ENCODE data around the gene ALKBH5.
"Not testable (repeated sequence)": the region's sequence is repeated elsewhere in the genome, so short reads cannot be mapped to it uniquely, and the experiment has no call there.

Gene ALKBH5

GRCh38 chr17:18185832-18186626, 2.4 kb downstream of the ALKBH5 start:
- no peak for DNase-seq (ENCODE audit: low read depth)

DNA sequence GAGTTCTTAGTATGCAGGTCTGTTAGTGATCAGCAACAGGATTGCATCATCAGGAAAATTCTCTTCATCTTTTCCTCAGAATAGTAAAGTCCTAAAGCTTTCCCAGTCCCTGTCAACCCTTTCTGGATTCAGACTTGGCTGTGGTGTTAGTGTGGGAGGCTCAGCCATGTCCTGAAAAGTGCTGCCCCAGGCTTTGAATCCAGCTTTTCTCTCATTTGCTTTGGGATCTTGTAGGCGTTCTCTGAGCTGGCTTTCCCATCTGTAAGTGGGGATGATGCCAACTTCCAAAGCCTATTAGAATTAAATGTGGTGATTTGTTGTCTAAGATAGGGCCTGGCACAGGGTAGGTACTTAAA, 3.0 kb downstream of the ALKBH5 start:
- DNase-seq (ENCODE audit: low read depth), result no peak

DNA sequence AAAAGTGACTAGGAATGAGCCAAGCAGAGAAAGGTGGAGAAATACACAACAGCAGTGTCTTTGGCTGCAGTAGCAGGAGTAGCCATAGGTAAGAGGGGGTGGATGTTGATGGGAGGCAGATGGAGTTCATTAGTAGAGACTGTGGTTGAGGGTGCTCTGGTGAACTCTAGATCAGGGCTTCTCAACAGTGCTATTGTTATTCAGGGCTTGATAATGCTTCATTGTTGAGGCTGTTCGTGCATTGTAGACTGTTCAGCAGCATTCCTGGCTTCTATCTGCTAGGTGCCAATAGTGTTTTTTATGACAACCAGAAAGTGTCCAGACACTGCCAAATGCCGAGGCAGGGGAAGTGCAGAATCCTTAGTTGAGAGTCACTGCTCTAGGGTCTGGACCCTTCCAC, 3.6 kb downstream of the ALKBH5 start:
- no peak for DNase-seq (ENCODE audit: low read depth)

DNA sequence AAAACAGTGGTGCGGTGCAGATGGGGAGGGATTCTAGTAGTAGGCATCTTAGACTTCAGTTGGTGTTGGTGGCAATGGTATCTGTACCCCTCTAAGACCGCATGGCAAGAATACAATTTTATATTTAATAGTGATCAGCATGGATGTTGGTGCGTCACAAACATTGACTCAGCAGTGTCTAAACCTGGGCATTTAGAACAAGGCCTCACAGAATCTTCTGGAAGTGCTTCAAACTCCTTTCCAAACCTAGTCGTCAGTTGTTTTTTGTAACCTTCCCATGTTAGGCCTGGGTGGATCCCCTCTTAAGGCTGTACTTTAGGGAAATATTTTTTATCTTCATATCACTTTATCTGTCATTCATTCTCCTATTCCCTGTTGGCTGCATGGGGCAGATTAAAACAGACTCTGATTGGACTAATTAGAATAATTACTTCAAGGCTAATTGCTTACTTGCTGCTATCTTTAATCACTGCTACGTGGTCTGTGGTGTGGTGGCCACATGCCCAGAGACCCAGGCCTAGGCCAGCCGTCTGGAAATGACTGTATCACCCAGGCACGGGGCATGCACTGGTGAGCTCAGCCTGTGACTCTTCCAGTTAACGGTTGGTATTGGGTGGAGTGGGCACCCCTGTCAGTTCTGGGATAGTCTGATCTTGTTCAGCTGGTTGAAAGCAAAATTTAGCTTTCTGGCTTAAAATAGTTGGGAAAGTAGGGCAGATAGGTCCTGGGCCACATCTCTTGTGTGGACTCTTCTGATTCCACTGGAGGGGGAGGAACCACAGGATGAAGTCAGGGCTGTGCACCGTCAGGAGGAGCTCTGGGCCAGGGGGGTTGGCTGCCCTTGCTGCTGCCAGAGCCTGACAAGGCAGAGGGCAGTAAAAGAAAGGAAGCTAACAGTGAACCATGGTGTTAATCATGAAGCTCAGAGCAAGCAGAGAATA, 4.5 kb downstream of the ALKBH5 start:
- no peak for DNase-seq (ENCODE audit: low read depth)

GRCh38 chr17:18190628-18191235, 7.1 kb downstream of the ALKBH5 start:
- no peak for DNase-seq (ENCODE audit: low read depth)

DNA sequence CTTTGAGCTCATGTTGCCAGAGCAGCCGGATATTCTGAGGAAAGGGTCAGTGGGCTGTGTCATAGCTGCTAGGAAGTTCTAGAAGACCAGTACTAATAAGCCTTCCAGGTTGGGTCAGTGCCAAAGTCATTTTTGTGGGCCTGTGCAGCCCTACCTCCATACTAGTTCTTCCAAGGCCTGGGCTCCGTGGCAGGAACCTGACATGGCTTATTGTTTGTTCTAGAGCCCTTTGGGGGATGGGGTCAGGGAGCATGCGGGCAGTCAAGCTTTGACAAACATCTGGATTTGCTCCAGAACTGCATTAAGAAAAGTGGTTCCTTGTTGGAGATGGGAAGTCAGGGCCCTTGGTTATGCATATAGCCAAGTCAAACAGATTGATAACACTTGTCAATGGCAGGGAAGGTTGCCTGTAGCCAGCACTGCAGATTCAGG, 7.6 kb downstream of the ALKBH5 start:
- DNase-seq (ENCODE audit: low read depth), result no peak

GRCh38 chr17:18191967-18192366, 8.3 kb downstream of the ALKBH5 start:
- no peak for DNase-seq (ENCODE audit: low read depth)

DNA sequence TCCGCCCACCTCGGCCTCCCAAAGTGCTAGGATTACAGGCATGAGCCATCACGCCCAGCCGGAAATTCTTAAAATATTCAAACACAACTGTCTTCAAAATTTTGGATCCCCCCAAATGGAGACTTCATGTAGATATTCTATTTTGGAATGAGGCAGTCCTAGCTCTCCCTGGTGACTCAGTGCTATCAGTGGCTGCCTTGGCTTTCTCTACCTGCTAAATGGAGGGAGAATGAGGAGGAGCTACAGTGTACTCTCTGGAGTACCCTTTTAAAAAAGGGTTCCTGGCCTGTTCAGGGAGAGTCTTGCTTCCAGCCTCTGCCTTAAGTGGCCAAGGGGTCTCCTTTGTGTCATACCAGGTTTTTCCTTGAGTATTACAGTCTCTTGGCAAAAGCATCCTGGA, 10.8 kb downstream of the ALKBH5 start:
- no peak for DNase-seq (ENCODE audit: low read depth)

DNA sequence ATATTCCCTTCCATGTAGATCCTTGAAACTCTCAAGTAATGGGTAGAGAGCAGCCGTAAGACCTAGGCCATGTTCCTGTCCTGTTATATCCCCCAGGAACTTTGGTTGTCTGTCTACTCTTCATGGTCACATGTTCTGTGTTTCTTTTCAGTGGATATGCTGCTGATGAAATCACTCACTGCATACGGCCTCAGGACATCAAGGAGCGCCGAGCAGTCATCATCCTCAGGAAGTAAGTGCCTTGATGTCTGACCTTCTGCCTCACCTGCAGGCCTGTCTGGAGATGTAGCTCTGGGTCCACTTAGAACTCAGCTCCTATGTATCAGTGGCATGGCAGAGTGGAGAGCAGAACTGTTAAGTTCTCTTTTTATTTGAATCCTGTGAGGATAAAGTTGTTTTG, 11.2 kb downstream of the ALKBH5 start:
- DNase-seq (ENCODE audit: low read depth), result no peak

GRCh38 chr17:18195246-18195645, 11.6 kb downstream of the ALKBH5 start:
- no peak for DNase-seq (ENCODE audit: low read depth)

DNA sequence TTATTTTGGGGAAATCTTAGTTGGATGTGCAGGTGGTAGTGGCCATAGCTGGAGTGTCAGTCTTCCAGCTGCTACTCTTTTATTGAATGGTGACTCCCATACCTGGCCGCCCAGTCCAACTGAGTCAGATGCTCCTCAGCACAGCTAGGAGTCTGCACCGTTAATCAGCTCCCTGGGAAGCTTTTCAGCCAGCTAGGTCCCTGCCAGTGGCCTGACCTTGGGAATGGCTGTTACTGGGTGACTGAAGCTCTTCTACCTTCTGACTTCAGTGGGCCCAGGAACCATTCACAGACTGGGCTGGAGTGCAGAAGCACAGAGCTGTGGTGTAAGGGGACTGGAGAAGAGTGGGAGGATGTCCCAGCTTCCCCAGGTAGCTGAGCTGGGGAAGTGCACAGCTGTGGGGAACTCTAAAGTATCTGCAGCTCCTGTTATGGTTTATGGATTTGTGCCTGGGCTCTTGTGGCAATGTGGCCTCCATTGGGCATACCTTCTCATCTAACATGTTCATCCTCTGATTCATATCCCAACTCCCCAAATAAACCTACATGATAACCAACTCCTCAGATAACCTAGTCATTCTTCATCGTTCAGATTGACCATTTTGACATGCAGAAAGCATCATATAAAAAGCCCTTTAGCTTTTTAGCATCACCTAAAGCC, 14.0 kb downstream of the ALKBH5 start:
- no peak for DNase-seq (ENCODE audit: low read depth)

- DNase-seq (ENCODE audit: low read depth), result no peak
Observed at GRCh38 chr17:18198530-18198929, 14.9 kb downstream of the ALKBH5 start.

DNA sequence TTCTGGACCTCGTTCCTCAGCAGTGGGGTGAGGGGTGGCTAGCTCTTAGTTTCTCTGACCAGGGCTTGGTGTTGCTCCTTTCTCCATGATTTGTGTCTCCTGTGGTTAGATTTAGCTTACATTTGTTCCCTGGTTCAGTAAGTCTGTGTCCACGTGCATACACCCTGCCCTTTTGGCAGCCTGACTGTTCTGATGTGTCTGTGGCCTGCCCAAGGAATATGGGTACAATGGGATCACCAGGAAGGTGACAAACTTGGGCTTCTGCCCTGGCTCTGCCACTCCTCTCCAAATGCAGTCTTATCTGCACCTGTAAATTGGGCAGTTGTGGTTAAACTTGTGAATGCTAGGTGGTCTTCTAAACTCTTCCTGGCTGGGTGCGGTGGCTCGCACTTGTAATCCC, 17.5 kb downstream of the ALKBH5 start:
- no peak for DNase-seq (ENCODE audit: low read depth)

DNA sequence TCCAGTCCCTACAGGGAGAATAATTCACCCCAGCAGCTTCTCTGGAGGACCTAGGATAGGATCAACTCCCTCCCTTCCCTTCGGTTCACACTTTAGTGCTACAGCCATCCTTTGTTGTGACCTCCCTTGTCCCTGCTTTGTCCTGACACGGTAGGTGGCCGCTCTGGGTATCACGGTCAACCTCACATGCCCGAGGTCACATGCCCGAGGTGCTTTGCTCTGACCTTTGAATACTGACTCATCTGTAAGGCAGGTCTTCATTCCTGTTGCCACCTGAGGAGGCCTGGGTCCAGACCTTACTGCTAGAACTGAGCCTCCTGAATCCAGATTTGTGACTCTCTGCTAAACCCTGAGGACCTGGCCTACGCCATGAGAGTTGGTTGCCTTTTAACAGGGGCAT, 19.7 kb downstream of the ALKBH5 start:
- no peak for DNase-seq (ENCODE audit: low read depth)

DNA sequence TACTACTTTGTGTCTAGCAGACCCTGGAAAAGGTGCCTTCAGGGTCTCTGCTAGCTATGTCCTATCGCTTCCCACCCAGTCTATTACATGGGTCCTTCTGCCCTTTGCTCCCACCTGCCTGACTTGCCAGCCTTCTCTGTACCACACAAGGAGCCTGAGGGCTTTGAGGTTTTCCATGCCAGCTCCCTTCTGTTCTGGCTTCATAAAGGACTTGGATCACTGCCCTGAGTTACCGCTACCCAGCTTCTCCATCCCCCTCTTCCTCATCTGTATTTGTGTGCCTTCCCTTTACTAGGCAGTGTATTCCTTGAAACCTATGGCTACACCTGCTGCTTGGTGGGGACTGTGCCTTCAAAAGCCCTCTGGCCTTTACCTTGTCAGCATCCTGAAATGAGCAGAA, 22.2 kb downstream of the ALKBH5 start:
- DNase-seq (ENCODE audit: low read depth), result no peak

- DNase-seq (ENCODE audit: low read depth), result no peak
Observed at GRCh38 chr17:18206962-18207361, 23.3 kb downstream of the ALKBH5 start.

DNA sequence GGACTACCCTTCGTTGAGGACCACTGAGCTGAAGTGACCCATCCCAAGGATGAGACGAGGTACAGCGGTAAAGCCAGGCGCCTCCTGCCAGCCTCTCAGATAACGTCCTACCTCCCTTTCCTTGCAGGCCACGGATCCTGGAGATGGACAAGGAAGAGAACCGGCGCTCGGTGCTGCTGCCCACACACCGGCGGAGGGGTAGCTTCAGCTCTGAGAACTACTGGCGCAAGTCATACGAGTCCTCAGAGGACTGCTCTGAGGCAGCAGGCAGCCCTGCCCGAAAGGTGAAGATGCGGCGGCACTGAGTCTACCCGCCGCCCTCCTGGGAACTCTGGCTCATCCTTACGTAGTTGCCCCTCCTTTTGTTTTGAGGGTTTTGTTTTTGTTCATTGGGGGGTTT, 24.5 kb downstream of the ALKBH5 start:
- DNase-seq (ENCODE audit: low read depth), result no peak

DNA sequence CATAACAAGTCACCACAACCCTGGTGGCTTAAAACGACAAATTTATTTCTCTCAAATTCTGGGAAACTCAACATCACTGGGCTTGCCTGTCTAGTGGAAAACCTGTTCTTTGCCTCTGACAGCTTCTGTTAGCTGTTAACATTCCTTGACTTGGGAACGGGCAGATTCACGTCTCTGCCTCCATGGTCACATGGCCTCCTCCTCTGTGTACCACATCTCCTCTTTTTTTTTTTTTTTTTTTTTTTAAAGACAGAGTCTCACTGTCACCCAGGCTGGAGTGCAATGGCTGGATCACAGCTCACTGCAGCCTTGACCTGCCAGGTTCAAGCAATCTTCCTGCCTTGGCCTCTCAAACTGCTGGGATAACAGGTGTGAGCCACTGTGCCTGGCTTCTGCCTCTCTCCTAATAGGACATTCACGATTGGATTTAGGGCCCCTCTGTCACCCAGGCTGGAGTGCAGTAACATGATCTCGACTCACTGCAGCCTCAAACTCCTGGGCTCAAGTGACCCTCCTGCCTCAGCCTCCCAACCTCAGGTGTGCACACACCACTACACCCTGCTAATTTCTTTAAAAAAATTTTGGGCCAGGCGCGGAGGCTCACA, 30.1 kb downstream of the ALKBH5 start:
- DNase-seq (ENCODE audit: low read depth), result no peak

- not testable (repeated sequence) for DNase-seq (ENCODE audit: low read depth)
Observed at GRCh38 chr17:18216906-18217305, 33.3 kb downstream of the ALKBH5 start.

DNA sequence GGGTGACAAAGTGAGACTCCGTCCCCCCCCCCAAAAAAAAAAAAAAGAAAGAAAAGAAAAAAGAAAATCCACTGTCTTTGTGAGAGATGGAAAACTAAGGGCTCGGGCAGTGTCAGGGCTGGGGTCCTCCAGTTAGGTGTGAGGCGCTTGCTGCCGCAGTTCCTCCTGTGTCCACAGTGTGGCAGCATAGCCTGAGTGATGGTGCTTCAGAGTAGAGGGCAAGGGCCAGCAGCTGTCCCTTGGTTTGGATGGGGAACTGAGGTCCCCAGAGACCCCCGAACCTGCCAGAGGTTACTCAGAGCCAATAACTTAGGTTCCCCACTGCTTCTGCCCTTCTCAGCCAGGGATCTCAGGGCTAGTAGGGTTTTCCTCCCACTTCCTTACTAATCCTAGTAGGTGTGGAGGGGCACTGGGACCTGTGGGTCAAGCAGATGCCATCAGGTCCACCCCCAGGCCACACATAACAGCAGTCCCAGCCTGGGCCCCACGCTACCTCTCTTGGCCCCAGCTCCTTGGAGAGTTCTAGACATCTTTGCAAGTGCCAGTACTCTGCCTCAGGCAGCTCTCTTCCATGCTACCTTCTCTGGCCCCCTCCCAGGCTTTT, 33.9 kb downstream of the ALKBH5 start:
- peak; percentile 58 for DNase-seq (ENCODE audit: low read depth)

GRCh38 chr17:18218756-18219415, 35.3 kb downstream of the ALKBH5 start:
- DNase-seq (ENCODE audit: low read depth), result no peak

Measured in stimulated activated CD8-positive, alpha-beta memory T cell treated with anti-CD3 and anti-CD28 coated beads, Interleukin-4, amount 100 ng/mL, for 24 hours (primary cell).